OCI-LY1 (cell line): ENCODE data around the gene SPOCK2.

ENCODE experiments used
- H2AFZ ChIP-seq: fragments of 200-600 bp; sonication (generic), shearing (Covaris generic); 2 replicates; pipeline ENCODE4 v1.6.0; 2014; ENCODE audit warnings: antibody characterized with exemption, mild to moderate bottlenecking, low read length
- H3F3A ChIP-seq: fragments of 200-600 bp; sonication (generic), shearing (Covaris generic); 2 replicates; pipeline ENCODE4 v1.6.0; 2014; ENCODE audit warnings: mild to moderate bottlenecking, antibody characterized with exemption, low read length, moderate library complexity; ENCODE audit not compliant: insufficient read depth
- H3K27ac ChIP-seq: fragments of 200-600 bp; sonication (generic); 2 replicates; pipeline ENCODE4 v1.5.1; 2014; ENCODE audit warnings: low read length, mixed run types, mild to moderate bottlenecking, low read depth; ENCODE audit not compliant: poor library complexity, severe bottlenecking
- H3K27me3 ChIP-seq: fragments of 200-600 bp; sonication (generic); 2 replicates; pipeline ENCODE4 v1.6.0; 2014; ENCODE audit warnings: antibody characterized with exemption, mild to moderate bottlenecking, low read length, moderate library complexity; ENCODE audit not compliant: insufficient read depth
- H3K36me3 ChIP-seq: fragments of 200-600 bp; sonication (generic); 2 replicates; pipeline ENCODE4 v1.6.1; 2014; ENCODE audit warnings: mild to moderate bottlenecking, antibody characterized with exemption, low read length, moderate library complexity, mixed read lengths; ENCODE audit not compliant: insufficient read depth
- H3K4me1 ChIP-seq: fragments of 200-600 bp; sonication (generic); 2 replicates; pipeline ENCODE4 v1.5.1; 2014; ENCODE audit warnings: mild to moderate bottlenecking, low read length, moderate library complexity; ENCODE audit not compliant: insufficient read depth, severe bottlenecking
- H3K4me2 ChIP-seq: fragments of 200-600 bp; sonication (generic), shearing (Covaris generic); 2 replicates; pipeline ENCODE4 v1.6.1; 2014; ENCODE audit warnings: low read length
- H3K4me3 ChIP-seq: fragments of 200-600 bp; sonication (generic); 2 replicates; pipeline ENCODE4 v1.5.1; 2014; ENCODE audit warnings: low read length, low read depth, mild to moderate bottlenecking, mixed read lengths; ENCODE audit not compliant: poor library complexity, severe bottlenecking
- H3K79me2 ChIP-seq: fragments of 200-600 bp; shearing (Covaris generic); 2 replicates; pipeline ENCODE4 v1.6.1; 2016; ENCODE audit warnings: mixed run types, low read length, mixed read lengths; ENCODE audit not compliant: insufficient read depth
- H3K9ac ChIP-seq: fragments of 200-600 bp; sonication (generic), shearing (Covaris generic); 2 replicates; pipeline ENCODE4 v1.6.1; 2014; ENCODE audit warnings: mild to moderate bottlenecking, low read length, mixed read lengths
- H3K9me2 ChIP-seq: fragments of 200-600 bp; sonication (generic), shearing (Covaris generic); 2 replicates; pipeline ENCODE4 v1.6.1; 2014; ENCODE audit warnings: low read depth, mild to moderate bottlenecking, low read length, mixed read lengths
- H3K9me3 ChIP-seq: fragments of 200-600 bp; shearing (Covaris generic); 2 replicates; pipeline ENCODE4 v1.6.1; 2014; ENCODE audit warnings: low read length, mixed read lengths
- H4K20me1 ChIP-seq: fragments of 200-600 bp; sonication (generic), shearing (Covaris generic); 2 replicates; pipeline ENCODE4 v1.6.0; 2016; ENCODE audit warnings: mild to moderate bottlenecking, low read length; ENCODE audit not compliant: insufficient read depth
- EZH2 ChIP-seq: fragments of 200-600 bp; sonication (generic), shearing (Covaris generic); IDR thresholded peaks from 2 replicates; pipeline ENCODE4 v1.8.0; 2017; ENCODE audit warnings: borderline replicate concordance, mixed run types, mild to moderate bottlenecking, antibody characterized with exemption, low read length, moderate library complexity, mixed read lengths
- TF ChIP-seq, protein P1 (sequence below): fragments of 200-600 bp; sonication (generic), shearing (Covaris generic); IDR thresholded peaks from 2 replicates; pipeline ENCODE4 v1.5.1; 2017; ENCODE audit warnings: mild to moderate bottlenecking, antibody characterized with exemption, low read length, moderate library complexity, mixed read lengths

The SPOCK2 gene

DNA sequence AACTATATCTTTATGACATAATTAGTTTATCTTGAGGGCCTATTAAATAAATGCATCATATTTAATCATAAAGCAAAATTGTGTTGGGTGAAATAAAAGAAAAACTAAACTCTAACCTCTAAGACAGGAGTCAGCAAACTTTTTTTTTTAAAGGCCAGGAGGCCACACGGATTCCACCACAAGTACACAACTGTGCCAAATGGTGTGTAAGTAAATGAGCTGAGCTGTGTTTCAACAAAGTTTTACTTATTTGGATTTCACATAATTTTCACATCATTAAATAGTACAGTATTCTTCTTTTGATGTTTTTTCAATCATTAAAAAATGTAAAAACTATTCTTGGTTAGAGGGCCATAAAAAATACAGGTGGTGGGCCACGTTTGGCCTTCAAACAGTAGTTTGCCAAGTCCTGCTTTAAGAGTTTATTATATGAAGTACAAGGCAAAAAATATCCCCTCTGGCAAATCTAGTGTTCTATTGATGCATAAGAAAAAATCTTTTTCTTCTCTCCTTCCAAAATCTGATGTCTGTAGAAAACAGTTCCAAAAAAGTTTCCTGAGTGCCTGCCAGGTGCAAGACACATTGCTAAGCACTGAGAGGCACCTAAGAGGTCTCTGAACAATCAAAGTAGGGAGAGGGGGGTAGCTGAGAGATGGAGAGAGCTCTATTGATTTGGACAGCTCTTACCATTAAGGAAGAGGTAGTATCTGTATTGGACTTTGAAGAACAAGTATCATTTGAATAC lies 26.5 kb upstream of the SPOCK2 start:
- Histone ChIP-seq H3K9me3 (peaks cover 11% of the 10 kb centered on the region), H3K36me3 (peaks cover 32% of the 10 kb centered on the region), H3K4me3 (no peak overlapping the region), H3K27me3 (no peaks in the 10 kb centered on the region), H3K79me2 (no peaks in the 10 kb centered on the region), H3K4me2 (no peak overlapping the region), H3K4me1 (no peaks in the 10 kb centered on the region), H3K9me2 (no peaks in the 10 kb centered on the region), H4K20me1 (no peaks in the 10 kb centered on the region), H3K27ac (no peak overlapping the region), H3F3A (no peaks in the 10 kb centered on the region), H2AFZ (no peak overlapping the region), H3K9ac (no peak overlapping the region)
- no peak for TF ChIP-seq EZH2
- TF ChIP-seq, protein P1, sequence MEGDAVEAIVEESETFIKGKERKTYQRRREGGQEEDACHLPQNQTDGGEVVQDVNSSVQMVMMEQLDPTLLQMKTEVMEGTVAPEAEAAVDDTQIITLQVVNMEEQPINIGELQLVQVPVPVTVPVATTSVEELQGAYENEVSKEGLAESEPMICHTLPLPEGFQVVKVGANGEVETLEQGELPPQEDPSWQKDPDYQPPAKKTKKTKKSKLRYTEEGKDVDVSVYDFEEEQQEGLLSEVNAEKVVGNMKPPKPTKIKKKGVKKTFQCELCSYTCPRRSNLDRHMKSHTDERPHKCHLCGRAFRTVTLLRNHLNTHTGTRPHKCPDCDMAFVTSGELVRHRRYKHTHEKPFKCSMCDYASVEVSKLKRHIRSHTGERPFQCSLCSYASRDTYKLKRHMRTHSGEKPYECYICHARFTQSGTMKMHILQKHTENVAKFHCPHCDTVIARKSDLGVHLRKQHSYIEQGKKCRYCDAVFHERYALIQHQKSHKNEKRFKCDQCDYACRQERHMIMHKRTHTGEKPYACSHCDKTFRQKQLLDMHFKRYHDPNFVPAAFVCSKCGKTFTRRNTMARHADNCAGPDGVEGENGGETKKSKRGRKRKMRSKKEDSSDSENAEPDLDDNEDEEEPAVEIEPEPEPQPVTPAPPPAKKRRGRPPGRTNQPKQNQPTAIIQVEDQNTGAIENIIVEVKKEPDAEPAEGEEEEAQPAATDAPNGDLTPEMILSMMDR: no peak

DNA sequence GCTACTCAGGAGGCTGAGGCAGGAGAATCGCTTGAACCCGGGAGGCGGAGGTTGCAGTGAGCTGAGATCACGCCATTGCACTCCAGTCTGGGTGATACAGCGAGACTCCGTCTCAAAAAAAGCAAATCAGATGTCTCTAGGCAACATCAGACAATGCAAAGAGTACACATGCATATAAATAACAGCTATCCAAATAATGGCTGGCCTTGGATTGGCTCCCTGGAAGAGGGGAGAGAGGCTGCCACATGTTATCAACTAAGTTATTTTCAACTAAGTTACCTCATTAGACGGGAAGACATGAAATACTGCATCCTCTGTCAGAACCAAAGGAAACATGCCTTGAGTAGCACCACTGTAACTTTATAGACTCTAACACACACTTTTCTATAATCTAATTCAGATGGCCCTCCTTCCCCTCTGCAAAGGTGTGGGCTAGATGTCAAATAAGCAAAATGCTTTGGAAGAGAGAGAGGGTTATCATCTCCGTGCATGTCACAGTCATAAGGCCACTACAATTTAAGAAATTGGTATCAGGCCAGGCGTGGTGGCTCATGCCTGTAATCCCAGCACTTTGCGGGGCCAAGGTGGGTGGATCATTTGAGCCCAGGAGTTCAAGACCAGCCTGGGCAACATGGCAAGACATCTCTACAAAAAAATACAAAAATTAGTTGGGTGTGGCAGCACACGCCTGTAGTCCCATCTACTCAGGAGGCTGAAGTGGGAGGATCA lies 22.5 kb upstream of the SPOCK2 start:
- Histone ChIP-seq H3K27ac (no peak overlapping the region), H3K4me3 (no peak overlapping the region), H3K4me1 (peaks cover 12% of the 10 kb centered on the region), H3K36me3 (peaks cover 10% of the 10 kb centered on the region), H4K20me1 (no peaks in the 10 kb centered on the region), H3K27me3 (no peaks in the 10 kb centered on the region), H3K9me3 (no peaks in the 10 kb centered on the region), H3K9ac (no peak overlapping the region), H3K9me2 (no peaks in the 10 kb centered on the region), H2AFZ (no peak overlapping the region), H3K4me2 (no peak overlapping the region), H3F3A (no peaks in the 10 kb centered on the region), H3K79me2 (no peaks in the 10 kb centered on the region)
- TF ChIP-seq, protein P1: no peak
- TF ChIP-seq EZH2: no peak

DNA sequence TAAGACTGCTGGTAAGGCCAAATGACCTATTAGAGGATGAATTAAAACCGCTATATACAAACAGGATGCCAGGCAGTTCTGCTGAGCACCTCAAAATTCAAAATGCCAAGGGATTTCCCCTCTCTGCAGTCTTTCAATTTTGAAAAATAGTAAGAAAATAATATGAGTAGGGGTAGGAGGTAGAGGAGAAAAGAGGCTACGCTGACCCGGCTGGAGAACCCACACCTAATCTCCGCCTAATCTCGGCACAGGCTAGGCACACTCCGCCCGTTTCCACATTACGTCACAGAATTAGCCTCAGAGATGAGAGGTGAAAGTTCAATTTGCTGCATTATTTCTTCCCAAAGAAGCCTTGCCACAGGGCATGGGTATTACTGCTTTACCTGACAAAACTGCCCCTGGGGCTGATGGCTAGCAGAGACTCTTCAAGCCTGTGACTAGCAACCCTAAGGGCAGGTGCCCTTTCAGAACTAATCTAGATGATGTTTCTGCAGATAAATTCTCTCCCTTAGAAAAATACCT lies 21.3 kb upstream of the SPOCK2 start:
- TF ChIP-seq EZH2: no peak
- TF ChIP-seq, protein P1: no peak
- no peaks in the 10 kb centered on the region for H3K9me3 ChIP-seq
- H3K4me1 ChIP-seq: peaks cover 12% of the 10 kb centered on the region
- H3K27me3 ChIP-seq: no peaks in the 10 kb centered on the region
- no peak overlapping the region for H3K4me3 ChIP-seq
- H3K9ac ChIP-seq: no peak overlapping the region
- H4K20me1 ChIP-seq: no peaks in the 10 kb centered on the region
- H2AFZ ChIP-seq: no peak overlapping the region
- peaks cover 5% of the 10 kb centered on the region; the same call in 1 of the 2 replicates for H3K36me3 ChIP-seq
- H3K27ac ChIP-seq: no peak overlapping the region
- H3F3A ChIP-seq: no peaks in the 10 kb centered on the region
- no peak overlapping the region for H3K4me2 ChIP-seq
- no peaks in the 10 kb centered on the region for H3K9me2 ChIP-seq
- no peaks in the 10 kb centered on the region for H3K79me2 ChIP-seq
